ENCODE data around the gene LYRM4. TPM values are rescaled to one million over a fixed set of nuclear protein-coding genes. Genes with fewer than 3 reads are reported as not detected.

The LYRM4 gene
- total and polyA plus RNA-seq, 2 experiments from 2014 or later = 51.0 to 62.0 TPM

- ATAC-seq (no peak), DNase-seq (ENCODE audit: low spot score) (no peak)
- no peak overlapping the region for H3K27ac ChIP-seq (ENCODE audit: low read depth)
- H3K4me3 ChIP-seq = no peak overlapping the region
- H3K9me2 ChIP-seq (ENCODE audit: insufficient read depth) = no peaks in the 10 kb centered on the region
- peaks cover 21% of the 10 kb centered on the region for H3K79me2 ChIP-seq (replicated peaks; ENCODE audit: insufficient read depth)
- no peak overlapping the region for H2AFZ ChIP-seq
- no peak overlapping the region for H3K4me2 ChIP-seq
- H3K4me1 ChIP-seq (ENCODE audit: insufficient read depth) = peaks cover 3% of the 10 kb centered on the region; the same call in 1 of the 2 replicates
- no peaks in the 10 kb centered on the region for H3F3A ChIP-seq (replicated peaks; ENCODE audit: low read depth)
- no peaks in the 10 kb centered on the region for H3K36me3 ChIP-seq (ENCODE audit: insufficient read depth)
- no peaks in the 10 kb centered on the region; the same call in 1 of the 2 replicates for H4K20me1 ChIP-seq (replicated peaks; ENCODE audit: insufficient read depth)
- TF ChIP-seq ZNF331 (CRISPR knock-in tag; IDR thresholded peaks at IDR 0.05; ENCODE audit: low read depth) (no peak), ZNF462 (CRISPR knock-in tag; IDR thresholded peaks at IDR 0.05) (no peak), EZH2phosphoT487 (IDR thresholded peaks at IDR 0.05; ENCODE audit: unreplicated experiment) (no peak), REST (IDR thresholded peaks at IDR 0.05; ENCODE audit: unreplicated experiment) (no peak), CTCF (conservative IDR thresholded peaks at IDR 0.05; ENCODE audit: low read depth in 2 of 2) (no peak), STAT1 (IDR thresholded peaks at IDR 0.05; ENCODE audit: unreplicated experiment) (no peak), ZNF114 (CRISPR knock-in tag; IDR thresholded peaks at IDR 0.05) (no peak), EZH2 (IDR thresholded peaks at IDR 0.05; ENCODE audit: low read depth, unreplicated experiment) (no peak), NANOG (IDR thresholded peaks at IDR 0.05; ENCODE audit: borderline replicate concordance) (no peak)
- Mint-ChIP-seq H3K9me3 (no peaks in the 10 kb centered on the region; the same call in 2 of the 3 replicates), H3K27ac (peak overlapping the region; percentile 60; the same call in 1 of the 2 replicates), H3K4me1 (peaks cover 28% of the 10 kb centered on the region), H3K4me3 (no peak overlapping the region), H3K27me3 (ENCODE audit: insufficient read depth, low read depth, poor library complexity) (peaks cover 7% of the 10 kb centered on the region), H3K36me3 (ENCODE audit: low read depth) (no peaks in the 10 kb centered on the region)
- no peaks in the 10 kb centered on the region for H3K27me3 ChIP-seq (ENCODE audit: insufficient read depth)
Measured at GRCh38 chr6:5286780-5287179, 26.0 kb upstream of the LYRM4 start.
